AG08396 (cell line): ENCODE data around the gene IGF2R.

Source experiments
- DNase-seq: peaks from one replicate; pipeline ENCODE4 v3.0.0; 2012; ENCODE audit warnings: low spot score, mixed read lengths

IGF2R gene

DNA sequence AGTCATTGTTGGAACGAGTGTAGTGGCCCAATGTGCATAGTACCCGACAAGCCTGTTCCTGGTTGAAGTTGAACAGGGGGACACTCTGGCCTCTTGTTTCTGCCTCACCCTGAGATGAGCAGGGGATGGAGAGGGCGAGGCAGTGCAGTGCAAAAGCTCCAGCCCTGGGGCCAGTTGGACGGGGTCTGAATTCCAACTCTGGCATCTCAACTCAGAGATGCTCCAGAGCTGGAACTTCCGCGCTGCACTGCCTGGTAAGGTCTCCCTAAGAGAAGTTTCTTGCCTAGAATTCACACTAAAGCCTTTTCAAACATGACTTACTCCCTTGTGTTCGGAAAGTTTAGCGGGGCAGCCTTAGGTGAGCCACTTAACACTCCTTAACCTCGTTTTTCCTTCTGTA lies 80.5 kb downstream of the IGF2R start:
- no peak for DNase-seq

GRCh38 chr6:160050022-160050421 lies 81.1 kb downstream of the IGF2R start:
- DNase-seq, result no peak

GRCh38 chr6:160051390-160051789 lies 82.5 kb downstream of the IGF2R start:
- no peak for DNase-seq

GRCh38 chr6:160054271-160054670 lies 85.4 kb downstream of the IGF2R start:
- DNase-seq, result no peak

GRCh38 chr6:160054913-160055312 lies 86.0 kb downstream of the IGF2R start:
- no peak for DNase-seq

DNA sequence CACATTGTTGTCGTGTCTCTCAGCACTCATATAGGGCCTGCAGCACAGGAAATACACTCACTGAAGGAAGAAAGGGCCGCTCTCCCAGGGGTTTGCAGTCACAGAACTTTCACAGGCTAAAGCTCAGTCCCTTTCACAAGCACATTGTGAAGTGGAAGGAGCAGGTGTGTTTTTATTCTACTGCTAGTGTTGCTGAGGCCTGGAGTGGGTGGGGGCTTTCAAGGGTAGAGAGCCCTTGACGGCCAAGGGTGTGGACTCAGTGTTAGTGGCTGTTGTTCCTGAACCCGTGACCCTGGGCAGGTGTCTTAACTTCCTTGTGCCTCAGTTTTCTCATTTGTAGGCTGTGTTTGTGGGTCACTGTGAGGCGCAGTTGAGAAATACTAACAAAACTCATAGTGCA lies 86.5 kb downstream of the IGF2R start:
- no peak for DNase-seq

- DNase-seq, result no peak
Measured at GRCh38 chr6:160055813-160056212, 86.9 kb downstream of the IGF2R start.

DNA sequence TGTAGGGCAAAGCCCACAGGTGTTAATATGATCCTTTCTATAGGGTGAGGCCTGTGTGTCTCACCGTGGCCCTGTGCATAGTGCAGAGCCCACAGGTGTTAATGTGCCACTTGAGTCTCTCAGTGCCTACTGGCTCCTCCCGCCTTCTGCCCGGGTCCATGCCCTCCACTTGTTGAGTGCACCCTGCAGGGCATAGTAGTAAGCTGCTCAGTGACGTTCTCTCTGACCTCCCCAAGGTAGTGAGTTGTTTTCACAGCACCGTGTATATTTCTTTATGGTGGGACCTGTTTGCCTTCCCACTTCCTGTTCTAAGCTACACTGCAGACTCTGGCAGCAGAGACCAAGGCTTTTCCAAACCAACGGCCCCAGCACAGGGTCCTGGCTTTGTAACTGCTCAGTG lies 88.2 kb downstream of the IGF2R start:
- no peak for DNase-seq

DNA sequence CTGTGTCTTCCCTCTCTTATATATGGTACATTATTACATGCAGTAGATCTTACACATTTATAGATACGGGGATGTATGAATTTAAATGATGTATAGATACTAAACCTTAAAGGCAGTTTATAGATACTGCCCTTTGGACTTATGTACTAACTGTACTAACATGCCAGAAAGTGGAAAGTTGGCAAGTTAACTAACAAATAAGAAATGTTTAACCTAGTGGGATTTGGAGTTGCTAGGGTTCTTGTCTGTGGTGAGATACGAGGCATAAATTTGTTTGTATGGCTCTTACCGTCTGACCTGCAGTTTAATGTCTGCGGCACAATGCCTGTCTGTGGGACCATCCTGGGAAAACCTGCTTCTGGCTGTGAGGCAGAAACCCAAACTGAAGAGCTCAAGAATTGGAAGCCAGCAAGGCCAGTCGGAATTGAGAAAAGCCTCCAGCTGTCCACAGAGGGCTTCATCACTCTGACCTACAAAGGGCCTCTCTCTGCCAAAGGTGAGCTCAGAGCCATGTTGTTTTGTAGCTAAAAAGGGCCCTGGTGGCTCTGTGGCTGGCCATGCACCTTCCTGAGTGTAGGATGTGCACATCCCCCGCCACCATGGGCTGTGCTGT lies 89.8 kb downstream of the IGF2R start:
- DNase-seq, result no peak

DNA sequence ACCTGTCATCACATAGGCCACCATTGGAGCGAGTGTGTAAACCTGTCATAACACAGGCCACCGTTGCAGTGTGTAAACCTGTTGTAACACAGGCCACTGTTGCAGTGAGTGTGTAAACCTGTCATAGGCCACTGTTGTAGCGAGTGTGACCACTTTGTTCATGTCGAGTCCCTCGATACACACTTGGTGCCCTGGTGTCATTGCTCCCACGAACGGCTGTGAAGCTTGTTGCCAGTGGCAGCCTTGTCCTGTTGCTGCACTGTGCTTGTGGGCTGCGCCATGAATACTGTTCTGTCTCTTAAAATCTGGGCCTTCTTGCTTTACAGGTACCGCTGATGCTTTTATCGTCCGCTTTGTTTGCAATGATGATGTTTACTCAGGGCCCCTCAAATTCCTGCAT lies 91.3 kb downstream of the IGF2R start:
- no peak for DNase-seq

GRCh38 chr6:160060920-160061447 lies 92.1 kb downstream of the IGF2R start:
- no peak for DNase-seq

GRCh38 chr6:160063771-160064413 lies 95.0 kb downstream of the IGF2R start:
- no peak for DNase-seq

DNA sequence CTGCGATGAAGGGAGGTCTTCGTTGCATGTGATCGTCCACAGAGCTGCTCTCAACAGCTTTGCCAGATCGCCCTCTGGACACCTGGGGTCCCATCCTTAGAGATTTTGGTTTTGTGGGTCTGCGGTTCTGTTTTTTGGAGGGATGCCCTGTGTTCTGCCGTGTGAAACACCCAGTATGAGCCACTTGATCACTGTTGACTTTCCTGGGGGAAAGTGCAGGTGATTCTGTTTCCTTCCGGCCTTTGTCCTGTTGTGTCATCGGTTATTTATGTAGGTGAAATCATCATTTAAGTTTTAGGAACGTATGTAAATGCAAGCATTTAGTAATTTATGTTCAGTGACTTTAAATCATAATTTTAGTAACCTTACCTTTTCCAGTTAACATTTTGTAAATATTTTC lies 96.3 kb downstream of the IGF2R start:
- DNase-seq, result no peak

- no peak for DNase-seq
Measured at GRCh38 chr6:160067564-160067963, 98.7 kb downstream of the IGF2R start.

GRCh38 chr6:160068346-160068745 lies 99.5 kb downstream of the IGF2R start:
- DNase-seq, result no peak

DNA sequence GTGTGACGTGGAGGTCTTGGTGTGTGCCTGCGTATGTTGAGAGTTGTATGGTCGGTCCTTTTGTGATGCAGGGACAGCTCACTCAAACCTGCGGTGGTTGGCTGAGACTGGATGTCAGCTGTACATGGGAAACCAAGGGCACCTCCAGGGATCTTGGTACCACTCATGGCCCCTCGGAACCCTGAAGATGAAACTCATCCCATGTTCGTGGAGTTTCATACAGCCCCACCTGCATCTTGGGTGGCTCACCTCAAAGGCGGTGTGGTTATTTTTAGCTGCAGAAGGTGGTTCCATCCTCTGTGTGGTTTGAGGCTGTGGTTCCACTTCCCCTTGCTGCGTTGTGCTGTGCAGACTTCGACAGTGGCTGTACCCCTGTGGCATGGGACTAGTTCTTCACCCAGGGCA lies 100.2 kb downstream of the IGF2R start:
- DNase-seq, result no peak

- DNase-seq, result no peak
Measured at GRCh38 chr6:160069459-160069858, 100.6 kb downstream of the IGF2R start.

DNA sequence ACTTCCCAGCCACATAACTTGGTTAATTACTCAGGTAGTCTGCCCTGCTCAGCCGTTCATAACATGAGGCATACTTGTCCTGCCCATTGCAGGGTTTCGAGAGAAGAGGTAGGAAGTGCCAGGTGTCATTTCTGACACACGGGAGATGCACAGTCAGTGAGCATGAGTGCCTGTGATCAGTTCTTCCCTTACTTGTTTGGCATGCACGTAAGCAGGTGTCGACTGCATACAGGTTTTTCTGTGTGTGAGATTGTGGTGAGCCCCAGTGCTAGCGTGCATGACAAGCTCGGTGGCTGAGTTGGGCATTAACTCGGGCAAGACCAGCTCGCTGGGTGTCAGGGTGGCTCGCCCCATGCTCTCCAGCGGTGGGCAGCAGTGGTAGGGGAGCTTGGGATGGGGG lies 101.5 kb downstream of the IGF2R start:
- no peak for DNase-seq

- DNase-seq, result no peak
Measured at GRCh38 chr6:160070831-160071230, 101.9 kb downstream of the IGF2R start.

- DNase-seq, result no peak
Measured at GRCh38 chr6:160071805-160072690, 103.2 kb downstream of the IGF2R start.

DNA sequence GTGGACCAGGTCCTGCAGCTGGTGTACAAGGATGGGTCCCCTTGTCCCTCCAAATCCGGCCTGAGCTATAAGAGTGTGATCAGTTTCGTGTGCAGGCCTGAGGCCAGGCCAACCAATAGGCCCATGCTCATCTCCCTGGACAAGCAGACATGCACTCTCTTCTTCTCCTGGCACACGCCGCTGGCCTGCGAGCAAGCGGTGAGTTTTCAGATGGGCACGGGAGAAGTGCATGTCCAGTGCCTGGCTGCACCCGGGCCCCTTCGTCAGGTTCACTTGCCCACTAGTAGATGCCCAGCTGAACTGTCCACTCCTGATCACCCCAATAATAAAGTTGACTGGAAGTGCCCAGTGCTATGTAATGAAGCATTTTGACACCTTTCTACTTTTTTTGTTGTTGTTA lies 104.4 kb downstream of the IGF2R start:
- DNase-seq, result no peak

DNA sequence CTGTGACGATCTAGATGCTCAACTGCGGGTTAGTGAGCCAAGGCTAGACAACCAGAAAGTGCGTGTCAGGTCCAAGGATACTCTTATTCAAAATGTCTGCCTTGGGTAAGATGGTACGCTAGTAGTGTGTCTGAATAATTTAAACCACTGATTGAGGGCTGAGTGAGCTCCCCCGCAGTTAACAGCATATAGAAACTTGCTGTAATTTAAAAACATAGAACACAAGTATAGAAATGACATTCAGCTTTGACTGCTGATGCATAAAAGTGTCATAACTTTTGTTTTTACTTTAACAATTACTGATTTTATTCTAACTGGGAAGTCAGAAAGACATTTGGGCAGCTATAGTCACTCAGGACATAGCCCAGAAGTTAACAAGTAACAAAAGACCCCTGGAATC lies 107.1 kb downstream of the IGF2R start:
- no peak for DNase-seq

GRCh38 chr6:160077024-160077423 lies 108.1 kb downstream of the IGF2R start:
- DNase-seq, result no peak
